ENCODE results near the gene TTC23.

The TTC23 gene

GRCh38 chr15:99132122-99132521 is 117.3 kb downstream of the TTC23 start:
- no peak overlapping the region for H3K4me3 ChIP-seq (ENCODE audit: low read depth, low read length)
- no peak for DNase-seq (ENCODE audit: low read depth)
- TF ChIP-seq CTCF (IDR thresholded peaks at IDR 0.05; ENCODE audit: insufficient read depth, low read depth, low read length, missing control alignments) = no peak

- no peak for DNase-seq (ENCODE audit: low read depth)
- TF ChIP-seq CTCF (IDR thresholded peaks at IDR 0.05; ENCODE audit: insufficient read depth, low read depth, low read length, missing control alignments) = no peak
- H3K4me3 ChIP-seq (ENCODE audit: low read depth, low read length) = no peak overlapping the region
These were observed 117.8 kb downstream of the TTC23 start for GRCh38 chr15:99131441-99132023.

GRCh38 chr15:99130765-99131440 is 118.5 kb downstream of the TTC23 start:
- DNase-seq (ENCODE audit: low read depth) = no peak
- no peak for TF ChIP-seq CTCF (IDR thresholded peaks at IDR 0.05; ENCODE audit: insufficient read depth, low read depth, low read length, missing control alignments)
- H3K4me3 ChIP-seq (ENCODE audit: low read depth, low read length) = no peak overlapping the region

GRCh38 chr15:99130314-99130713 is 119.1 kb downstream of the TTC23 start:
- no peak overlapping the region for H3K4me3 ChIP-seq (ENCODE audit: low read depth, low read length)
- DNase-seq (ENCODE audit: low read depth) = no peak

GRCh38 chr15:99129644-99130043 is 119.7 kb downstream of the TTC23 start:
- no peak for DNase-seq (ENCODE audit: low read depth)
- H3K4me3 ChIP-seq (ENCODE audit: low read depth, low read length) = no peak overlapping the region
- TF ChIP-seq CTCF (IDR thresholded peaks at IDR 0.05; ENCODE audit: insufficient read depth, low read depth, low read length, missing control alignments) = no peak

More at GRCh38 chr15:99130314-99130713, 119.1 kb downstream of the TTC23 start:
- TF ChIP-seq CTCF (IDR thresholded peaks at IDR 0.05; ENCODE audit: insufficient read depth, low read depth, low read length, missing control alignments) = no peak

GRCh38 chr15:99128411-99128810 is 121.0 kb downstream of the TTC23 start:
- no peak for DNase-seq (ENCODE audit: low read depth)
- no peak overlapping the region for H3K4me3 ChIP-seq (ENCODE audit: low read depth, low read length)
- TF ChIP-seq CTCF (IDR thresholded peaks at IDR 0.05; ENCODE audit: insufficient read depth, low read depth, low read length, missing control alignments) = no peak

- H3K4me3 ChIP-seq (ENCODE audit: low read depth, low read length) = no peak overlapping the region
- no peak for TF ChIP-seq CTCF (IDR thresholded peaks at IDR 0.05; ENCODE audit: insufficient read depth, low read depth, low read length, missing control alignments)
- no peak for DNase-seq (ENCODE audit: low read depth)
These were observed 121.6 kb downstream of the TTC23 start for GRCh38 chr15:99127773-99128172.

Data from GM12865 (cell line).